Tibial nerve (tissue), 4 donors: Measurements from ENCODE around the gene SPINK8.
"Not testable (repeated sequence)": the region's sequence is repeated elsewhere in the genome, so short reads cannot be mapped to it uniquely, and the experiment has no call there.

ENCODE experiments used
- CTCF ChIP-seq, 5 experiments: fragments of 200-600 bp in 3 of 5; fragments of 450-650 bp in 2 of 5; sonication (generic) in 3 of 5; IDR thresholded peaks; one replicate each; pipeline ENCODE4 v1.5.1; 2016 to 2019; ENCODE audit warnings: antibody characterized with exemption in 5 of 5, mild to moderate bottlenecking in 3 of 5, moderate library complexity in 2 of 5
- EP300 ChIP-seq, 2 donors: sonication (generic); formaldehyde crosslinking; IDR thresholded peaks; one replicate each; pipeline ENCODE4 v1.6.1; 2017; ENCODE audit warnings: antibody characterized with exemption in 2 of 2, mild to moderate bottlenecking in 1 of 2
- POLR2A ChIP-seq, 2 donors: fragments of 450-650 bp; IDR thresholded peaks; one replicate each; pipeline ENCODE4 v1.6.1; 2017; ENCODE audit warnings: antibody characterized with exemption in 2 of 2, mild to moderate bottlenecking in 2 of 2, moderate library complexity in 2 of 2

GRCh38 chr3:48333346-48334245, at the start of gene SPINK8:
- TF ChIP-seq POLR2A, EP300, CTCF (IDR thresholded peaks at IDR 0.05): not testable (repeated sequence)
